Measurements from ENCODE around the gene ASB4. TPM values are rescaled to one million over a fixed set of nuclear protein-coding genes. Genes with fewer than 3 reads are reported as not detected.

The ASB4 gene
- polyA plus RNA-seq, 2 of the 4 experiments (the other 2 are of a cell fraction) = 1.4 to 3.1 TPM

GRCh38 chr7:95539426-95539825, 53.7 kb downstream of the ASB4 start:
- no peak for ATAC-seq
- TF ChIP-seq MYC (IDR thresholded peaks at IDR 0.05; ENCODE audit: borderline replicate concordance, low read length) (no peak), USF2 (IDR thresholded peaks at IDR 0.05) (no peak), SREBF2 (IDR thresholded peaks at IDR 0.05) (no peak), MAZ (IDR thresholded peaks at IDR 0.05; ENCODE audit: borderline replicate concordance, low read depth, low read length) (no peak), REST (IDR thresholded peaks at IDR 0.05) (no peak), MAFK (IDR thresholded peaks at IDR 0.05; ENCODE audit: partially characterized antibody) (no peak), NFE2L2 (conservative IDR thresholded peaks at IDR 0.05; ENCODE audit: low read length) (no peak), TFCP2L1 (CRISPR knock-in tag; IDR thresholded peaks at IDR 0.05) (no peak), EP300 (IDR thresholded peaks at IDR 0.05) (no peak), ZFP36 (IDR thresholded peaks at IDR 0.05; ENCODE audit: borderline replicate concordance, partially characterized antibody) (no peak), CBX8 (IDR thresholded peaks at IDR 0.05) (no peak), HMGXB4 (CRISPR knock-in tag; IDR thresholded peaks at IDR 0.05; ENCODE audit: borderline replicate concordance) (no peak), CEBPB (IDR thresholded peaks at IDR 0.05) (no peak), CHD4 (IDR thresholded peaks at IDR 0.05; ENCODE audit: borderline replicate concordance) (no peak), EHF (CRISPR knock-in tag; IDR thresholded peaks at IDR 0.05) (no peak), HEYL (CRISPR knock-in tag; IDR thresholded peaks at IDR 0.05) (no peak), ZSCAN20 (CRISPR knock-in tag; IDR thresholded peaks at IDR 0.05) (no peak)
- POLR2A ChIA-PET = no interaction called here
- H3K4me2 ChIP-seq = no peak overlapping the region
- CTCF ChIA-PET = interaction anchor here (5.3 to 9.5 kb wide), 2 partner anchors 12 to 150 kb away, joined by 36 to 146 read pairs; no protein-coding TSS in a partner anchor
- H3K4me1 ChIP-seq = no peaks in the 10 kb centered on the region; the same call in 2 of the 3 replicates
- no peak for FAIRE-seq
- no peak overlapping the region for H3K4me3 ChIP-seq
- no peak overlapping the region for H3K27ac ChIP-seq
- no peaks in the 10 kb centered on the region for H3K9me3 ChIP-seq
- DNase-seq (ENCODE audit: low read depth in 1 of 2, low spot score in 1 of 2) = no peak

- POLR2A ChIA-PET = no interaction called here
- peaks cover 5% of the 10 kb centered on the region; the same call in 1 of the 3 replicates for H3K4me1 ChIP-seq
- FAIRE-seq (no peak), DNase-seq (ENCODE audit: low read depth in 1 of 2, low spot score in 1 of 2) (no peak), ATAC-seq (no peak)
- no peak for TF ChIP-seq FOSB (CRISPR knock-in tag; IDR thresholded peaks at IDR 0.05)
- TF ChIP-seq PHF8 (IDR thresholded peaks at IDR 0.05; ENCODE audit: borderline replicate concordance, low read depth) = no peak
- no peak for TF ChIP-seq RFX5 (IDR thresholded peaks at IDR 0.05)
- no peak for TF ChIP-seq E2F6 (IDR thresholded peaks at IDR 0.05; ENCODE audit: borderline replicate concordance, low read depth)
- TF ChIP-seq ZNF302 (CRISPR knock-in tag; IDR thresholded peaks at IDR 0.05) = no peak
- TF ChIP-seq POLR2A (IDR thresholded peaks at IDR 0.05; ENCODE audit: low read length) = no peak
- TF ChIP-seq BHLHE40 (IDR thresholded peaks at IDR 0.05; ENCODE audit: low read depth, low read length) = no peak
- no peak for TF ChIP-seq HOXB5 (CRISPR knock-in tag; IDR thresholded peaks at IDR 0.05)
- TF ChIP-seq MAX (IDR thresholded peaks at IDR 0.05) = no peak
- no peak for TF ChIP-seq GATA3 (IDR thresholded peaks at IDR 0.05; ENCODE audit: borderline replicate concordance)
- TF ChIP-seq RARB (CRISPR knock-in tag; IDR thresholded peaks at IDR 0.05) = no peak
- TF ChIP-seq NPAS2 (CRISPR knock-in tag; IDR thresholded peaks at IDR 0.05; ENCODE audit: borderline replicate concordance) = no peak
- no peak for TF ChIP-seq BCL3 (IDR thresholded peaks at IDR 0.05)
- 47% methylated on average over 1 of the region's 1 CpG for WGBS (ENCODE audit: missing lambda C conversion rate)
- H3K9me3 ChIP-seq = no peaks in the 10 kb centered on the region
- no peak overlapping the region for H3K4me2 ChIP-seq
- no peak overlapping the region for H3K27ac ChIP-seq
- CTCF ChIA-PET = interaction anchor here (5.3 to 9.5 kb wide), 2 partner anchors 13 to 149 kb away, joined by 36 to 146 read pairs; no protein-coding TSS in a partner anchor
- no peak overlapping the region for H3K4me3 ChIP-seq
These were observed 54.6 kb downstream of the ASB4 start for GRCh38 chr7:95540366-95540765.
